Astrocyte of the cerebellum (primary cell): ENCODE results near the gene KIRREL3.

ENCODE experiments used
- DNase-seq: peaks from one replicate; pipeline ENCODE4 v3.0.0-alpha.2; 2011; ENCODE audit warnings: low read depth
- H3K4me3 ChIP-seq: 2 replicates; pipeline ENCODE4 v1.5.1; 2011; ENCODE audit warnings: mild to moderate bottlenecking, low read depth, low read length, moderate library complexity
- CTCF ChIP-seq: IDR thresholded peaks from 2 replicates; pipeline ENCODE4 v1.5.1; 2012; ENCODE audit warnings: low read length, low read depth, moderate library complexity, mild to moderate bottlenecking; ENCODE audit errors: missing control alignments
- in situ Hi-C: cut with HindIII; loops from 2 replicates; pipeline ENCODE4 v1.10.0; 2017; ENCODE audit warnings: low sequenced_read_pairs

Gene KIRREL3

GRCh38 chr11:126871792-126872191 lies 128.8 kb downstream of the KIRREL3 start:
- DNase-seq = no peak
- H3K4me3 ChIP-seq = no peak overlapping the region
- in situ Hi-C loops = no loop called here
- TF ChIP-seq CTCF = no peak

DNA sequence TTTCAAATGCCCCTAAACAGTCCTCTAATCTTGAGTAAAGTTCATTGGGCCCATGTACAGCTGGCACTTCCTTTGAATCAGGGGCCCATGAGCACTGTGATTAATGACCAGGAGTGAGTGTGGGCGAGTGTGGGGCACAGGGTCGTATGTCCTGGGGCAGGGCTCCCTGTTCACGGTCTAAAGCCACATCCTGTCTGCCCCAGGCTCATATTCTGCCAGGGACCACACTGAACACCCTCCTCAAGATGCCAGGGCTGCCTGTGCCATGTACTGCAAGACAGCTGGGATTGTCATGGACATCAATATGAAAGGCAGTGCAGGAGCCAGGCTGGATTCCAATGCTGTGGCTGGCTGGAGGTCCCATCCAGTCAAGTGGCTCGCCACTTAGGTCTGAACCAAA lies 130.5 kb downstream of the KIRREL3 start:
- H3K4me3 ChIP-seq = no peak overlapping the region
- no peak for TF ChIP-seq CTCF
- no peak for DNase-seq
- in situ Hi-C loops = no loop called here

- in situ Hi-C loops = no loop called here
- H3K4me3 ChIP-seq = no peak overlapping the region
- no peak for TF ChIP-seq CTCF
- no peak for DNase-seq
These were observed 131.8 kb downstream of the KIRREL3 start for GRCh38 chr11:126868741-126869140.

DNA sequence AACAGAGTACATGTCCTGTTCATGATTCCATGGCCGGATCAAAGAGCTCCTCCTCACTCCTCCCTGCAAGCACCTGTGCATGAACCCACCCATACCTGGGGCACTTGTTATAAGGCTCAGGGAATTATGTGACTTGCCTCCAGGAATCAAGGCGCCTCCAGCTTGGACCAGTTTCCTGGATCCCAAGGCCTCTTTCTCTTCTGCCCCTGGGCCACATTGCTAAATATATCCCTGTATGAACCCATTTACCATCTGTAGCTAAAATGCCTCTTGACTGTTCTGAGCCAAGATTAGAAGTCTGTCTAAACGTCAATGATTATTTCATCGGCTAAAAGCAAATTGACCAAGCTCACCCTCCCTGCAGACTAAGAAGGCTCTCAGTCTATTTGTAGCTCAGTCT lies 135.6 kb downstream of the KIRREL3 start:
- in situ Hi-C loops = no loop called here
- H3K4me3 ChIP-seq = no peak overlapping the region
- no peak for TF ChIP-seq CTCF
- no peak for DNase-seq

DNA sequence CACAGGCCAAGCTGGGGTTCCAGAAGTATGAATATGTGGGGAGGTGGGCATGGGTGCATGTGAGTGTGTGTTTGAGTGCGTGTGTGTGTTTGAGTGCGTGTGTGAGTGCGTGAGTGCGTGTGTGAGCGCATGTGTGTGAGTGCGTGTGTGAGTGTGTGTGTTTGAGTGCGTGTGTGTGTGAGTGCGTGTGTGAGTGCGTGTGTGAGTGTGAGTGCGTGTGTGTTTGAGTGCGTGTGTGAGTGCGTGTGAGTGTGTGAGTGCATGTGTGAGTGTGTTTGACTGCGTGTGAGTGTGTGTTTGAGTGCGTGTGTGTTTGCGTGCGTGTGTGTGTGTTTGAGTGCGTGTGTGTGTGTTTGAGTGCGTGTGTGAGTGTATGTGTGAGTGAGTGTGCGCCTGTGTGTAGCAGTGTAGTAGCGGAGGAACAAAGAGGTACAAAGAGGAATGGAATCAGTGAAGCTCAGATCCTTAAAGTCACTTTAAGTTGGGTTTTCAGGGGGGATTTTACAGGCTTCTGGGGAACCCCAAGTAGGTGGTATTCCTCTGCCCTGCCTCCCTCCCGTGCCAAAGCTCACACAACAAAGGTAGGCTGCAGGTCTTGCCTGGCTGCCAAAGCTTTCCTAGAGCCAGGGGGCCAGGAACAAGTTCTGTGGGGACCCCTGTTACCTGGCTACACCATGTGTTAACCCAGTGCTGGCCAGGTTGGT lies 137.1 kb downstream of the KIRREL3 start:
- H3K4me3 ChIP-seq = no peak overlapping the region
- no peak for DNase-seq
- in situ Hi-C loops = no loop called here
- TF ChIP-seq CTCF = no peak

- DNase-seq = no peak
- in situ Hi-C loops = no loop called here
- H3K4me3 ChIP-seq = no peak overlapping the region
- TF ChIP-seq CTCF = no peak
These were observed 137.8 kb downstream of the KIRREL3 start for GRCh38 chr11:126862664-126863243.
